PC-3 (cell line): ENCODE data around the gene SH3RF2. TPM values are rescaled to one million over a fixed set of nuclear protein-coding genes. Genes with fewer than 3 reads are reported as not detected.

Experiments used
- ATAC-seq: fragments of 200-7000 bp; cut with Tn5 transposase; 2 replicates; pipeline ENCODE4 v1.9.1; 2020; ENCODE audit warnings: mild to moderate bottlenecking, moderate library complexity
- BruUV-seq: library from RNA; stranded (reverse); fragments of 400-500 nt; replicated peaks from 2 replicates; lab custom pipeline; 2021; lab: Mats Ljungman, UMichigan
- CTCF ChIA-PET: fragments of 300-600 bp; sonication (Branson Sonifier 250); formaldehyde crosslinking; loops from one replicate; lab custom pipeline; 2022; ENCODE audit warnings: antibody characterized with exemption; lab: Charles Lee
- POLR2A ChIA-PET: fragments of 300-600 bp; sonication (Branson Sonifier 250); formaldehyde crosslinking; loops from one replicate; lab custom pipeline; 2022; ENCODE audit warnings: antibody characterized with exemption; ENCODE audit not compliant: unreplicated experiment; lab: Charles Lee
- DNase-seq: peaks from one replicate; pipeline ENCODE4 v3.0.0-alpha.2; 2015
- H2AFZ ChIP-seq: fragments of 300-600 bp; sonication (generic); 2 replicates; pipeline ENCODE4 v1.6.0; 2016; ENCODE audit warnings: antibody characterized with exemption, low read length
- H3F3A ChIP-seq: fragments of 300-600 bp; sonication (generic); one replicate; pipeline ENCODE4 v1.6.0; 2017; ENCODE audit warnings: antibody characterized with exemption, low read length, control low read depth, mild to moderate bottlenecking; ENCODE audit not compliant: unreplicated experiment
- H3K27ac ChIP-seq: fragments of 300-600 bp; sonication (generic); 2 replicates; pipeline ENCODE4 v1.5.1; 2016; ENCODE audit warnings: mild to moderate bottlenecking, low read length
- H3K27me3 ChIP-seq: fragments of 300-600 bp; sonication (generic); 2 replicates; pipeline ENCODE4 v1.6.1; 2016; ENCODE audit warnings: low read length, mixed read lengths
- H3K36me3 ChIP-seq: fragments of 300-600 bp; sonication (generic); 2 replicates; pipeline ENCODE4 v1.6.1; 2016; ENCODE audit warnings: low read depth, mixed run types, low read length, mixed read lengths
- H3K4me1 ChIP-seq: fragments of 300-600 bp; sonication (generic); 2 replicates; pipeline ENCODE4 v1.5.1; 2016; ENCODE audit warnings: low read length; ENCODE audit not compliant: insufficient read depth
- H3K4me2 ChIP-seq: fragments of 300-600 bp; sonication (generic); 2 replicates; pipeline ENCODE4 v1.6.0; 2016; ENCODE audit warnings: low read length
- H3K4me3 ChIP-seq: fragments of 300-600 bp; sonication (generic); 2 replicates; pipeline ENCODE4 v1.5.1; 2016; ENCODE audit warnings: mild to moderate bottlenecking, low read length, mixed read lengths
- H3K79me2 ChIP-seq: fragments of 300-600 bp; sonication (generic); 2 replicates; pipeline ENCODE4 v1.6.1; 2017; ENCODE audit warnings: low read length, mixed read lengths
- H3K9ac ChIP-seq: fragments of 300-600 bp; sonication (generic); 2 replicates; pipeline ENCODE4 v1.6.0; 2016; ENCODE audit warnings: mild to moderate bottlenecking, low read length
- H3K9me2 ChIP-seq: fragments of 300-600 bp; sonication (generic); replicated peaks from 2 replicates; pipeline ENCODE4 v1.6.1; 2016; ENCODE audit warnings: mixed run types, low read length, mixed read lengths
- H3K9me3 ChIP-seq: fragments of 300-600 bp; sonication (generic); 2 replicates; pipeline ENCODE4 v1.6.1; 2016; ENCODE audit warnings: low read length, mixed read lengths
- H4K20me1 ChIP-seq: fragments of 300-600 bp; sonication (generic); 2 replicates; pipeline ENCODE4 v1.6.1; 2016; ENCODE audit warnings: low read length, mixed read lengths
- EZH2 ChIP-seq: fragments of 300-600 bp; sonication (generic); IDR thresholded peaks from one replicate; pipeline ENCODE4 v1.6.1; 2017; ENCODE audit warnings: antibody characterized with exemption, mild to moderate bottlenecking, low read length; ENCODE audit not compliant: unreplicated experiment
- EZH2phosphoT487 ChIP-seq: fragments of 300-600 bp; sonication (generic); IDR thresholded peaks from 2 replicates; pipeline ENCODE4 v1.6.1; 2018; ENCODE audit warnings: mild to moderate bottlenecking, antibody characterized with exemption, low read length, borderline replicate concordance
- intact Hi-C: fragments of 100-400 bp; cut with micrococcal nuclease; formaldehyde crosslinking; loops from 2 replicates; pipeline ENCODE4 v1.9.0; 2023
- total RNA-seq: library from RNA; depleted of rRNA; stranded (reverse); fragments of >200 nt; gene quantifications from 2 replicates; pipeline ENCODE4 v1.2.3, GENCODE V29; 2014
- TF ChIP-seq, protein P1 (sequence below): fragments of 300-600 bp; sonication (generic); conservative IDR thresholded peaks from 2 replicates; pipeline ENCODE4 v1.5.1; 2017; ENCODE audit warnings: antibody characterized with exemption, low read depth, mild to moderate bottlenecking, low read length

SH3RF2 gene
- total RNA-seq, 1 experiment from 2014 or later = 5.9 TPM

DNA sequence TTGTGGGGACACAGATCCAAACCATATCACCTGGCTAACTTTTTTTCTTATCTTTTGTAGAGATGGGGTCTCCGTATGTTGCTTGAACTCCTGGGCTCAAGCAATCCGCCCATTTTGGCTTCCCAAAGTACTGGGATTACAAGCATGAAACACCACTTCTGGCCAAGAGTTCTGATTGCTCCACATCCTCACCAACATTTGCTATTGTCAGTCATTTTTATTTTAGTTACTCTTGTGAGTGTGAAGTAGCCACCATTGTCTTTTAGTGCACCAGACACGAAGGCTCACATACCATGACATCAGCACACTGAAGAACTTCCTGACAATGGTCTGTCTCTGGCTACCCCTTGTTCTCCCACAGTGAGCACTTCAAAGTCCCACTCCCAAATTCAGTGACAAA is 151.7 kb downstream of the SH3RF2 start:
- no TSS peak for BruUV-seq
- Histone ChIP-seq H3K27me3 (no peaks in the 10 kb centered on the region), H3F3A (no peaks in the 10 kb centered on the region), H3K9me3 (no peaks in the 10 kb centered on the region), H3K27ac (no peak overlapping the region), H3K9me2 (no peaks in the 10 kb centered on the region), H3K4me3 (no peak overlapping the region), H3K36me3 (no peaks in the 10 kb centered on the region), H3K79me2 (no peaks in the 10 kb centered on the region), H3K9ac (no peak overlapping the region), H4K20me1 (no peaks in the 10 kb centered on the region), H3K4me2 (no peak overlapping the region), H2AFZ (no peak overlapping the region), H3K4me1 (no peaks in the 10 kb centered on the region)
- ATAC-seq (no peak), DNase-seq (no peak)
- CTCF ChIA-PET = no interaction called here
- POLR2A ChIA-PET = no interaction called here
- intact Hi-C loops = no loop called here
- TF ChIP-seq EZH2phosphoT487 (no peak), EZH2 (no peak)
- TF ChIP-seq, protein P1, sequence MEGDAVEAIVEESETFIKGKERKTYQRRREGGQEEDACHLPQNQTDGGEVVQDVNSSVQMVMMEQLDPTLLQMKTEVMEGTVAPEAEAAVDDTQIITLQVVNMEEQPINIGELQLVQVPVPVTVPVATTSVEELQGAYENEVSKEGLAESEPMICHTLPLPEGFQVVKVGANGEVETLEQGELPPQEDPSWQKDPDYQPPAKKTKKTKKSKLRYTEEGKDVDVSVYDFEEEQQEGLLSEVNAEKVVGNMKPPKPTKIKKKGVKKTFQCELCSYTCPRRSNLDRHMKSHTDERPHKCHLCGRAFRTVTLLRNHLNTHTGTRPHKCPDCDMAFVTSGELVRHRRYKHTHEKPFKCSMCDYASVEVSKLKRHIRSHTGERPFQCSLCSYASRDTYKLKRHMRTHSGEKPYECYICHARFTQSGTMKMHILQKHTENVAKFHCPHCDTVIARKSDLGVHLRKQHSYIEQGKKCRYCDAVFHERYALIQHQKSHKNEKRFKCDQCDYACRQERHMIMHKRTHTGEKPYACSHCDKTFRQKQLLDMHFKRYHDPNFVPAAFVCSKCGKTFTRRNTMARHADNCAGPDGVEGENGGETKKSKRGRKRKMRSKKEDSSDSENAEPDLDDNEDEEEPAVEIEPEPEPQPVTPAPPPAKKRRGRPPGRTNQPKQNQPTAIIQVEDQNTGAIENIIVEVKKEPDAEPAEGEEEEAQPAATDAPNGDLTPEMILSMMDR = no peak

DNA sequence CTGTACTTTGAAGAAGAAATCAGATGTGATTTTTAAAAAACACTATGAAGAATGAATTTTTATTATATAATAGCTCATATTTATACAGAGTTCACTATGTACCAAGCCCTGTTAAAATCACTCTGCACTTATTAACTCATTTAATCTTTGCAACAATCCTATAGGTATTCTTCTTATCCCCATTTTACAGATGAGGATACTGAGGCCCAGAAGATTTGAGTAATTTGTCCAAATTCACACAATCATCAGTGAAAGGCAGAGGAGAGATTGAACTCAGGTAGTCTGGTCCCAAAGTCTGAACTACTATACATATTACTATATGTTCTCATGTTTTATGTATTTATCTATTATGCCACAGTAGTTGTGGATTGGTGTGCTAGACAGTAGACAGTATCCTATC is 152.9 kb downstream of the SH3RF2 start:
- ChIA-PET POLR2A (no interaction called here), CTCF (no interaction called here)
- H3K4me1 ChIP-seq = no peaks in the 10 kb centered on the region
- ATAC-seq = no peak
- H3K9me2 ChIP-seq = no peaks in the 10 kb centered on the region
- no peaks in the 10 kb centered on the region for H3K27me3 ChIP-seq
- no TSS peak for BruUV-seq
- no peaks in the 10 kb centered on the region for H3F3A ChIP-seq
- H3K4me2 ChIP-seq = no peak overlapping the region
- no peak overlapping the region for H3K4me3 ChIP-seq
- H3K36me3 ChIP-seq = no peaks in the 10 kb centered on the region
- H2AFZ ChIP-seq = no peak overlapping the region
- DNase-seq = no peak
- no peak overlapping the region for H3K27ac ChIP-seq
- H3K79me2 ChIP-seq = no peaks in the 10 kb centered on the region
- intact Hi-C loops = no loop called here
- TF ChIP-seq, protein P1 = no peak
- TF ChIP-seq EZH2 = no peak
- no peak for TF ChIP-seq EZH2phosphoT487
- H3K9me3 ChIP-seq = no peaks in the 10 kb centered on the region
- H3K9ac ChIP-seq = no peak overlapping the region
- no peaks in the 10 kb centered on the region for H4K20me1 ChIP-seq

DNA sequence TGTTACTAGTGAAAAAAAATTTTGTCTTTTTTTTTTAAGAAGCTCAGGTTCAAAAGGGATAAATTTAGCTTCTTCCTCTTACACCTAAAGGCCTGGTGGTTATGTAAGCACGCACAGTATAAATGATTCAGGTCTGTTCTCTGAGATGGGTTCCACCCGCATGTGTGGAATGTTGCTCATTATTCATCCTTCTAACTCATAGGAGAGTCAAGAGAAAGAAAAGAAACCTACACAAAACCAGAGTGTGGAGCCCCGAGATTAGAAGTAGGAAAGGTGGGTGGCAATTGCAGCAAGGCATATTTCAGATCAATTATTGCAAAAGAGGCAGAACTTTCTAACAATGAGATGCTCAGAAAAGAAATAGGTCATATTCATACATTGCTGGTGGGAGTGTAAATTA is 155.5 kb downstream of the SH3RF2 start:
- CTCF ChIA-PET = no interaction called here
- H3K79me2 ChIP-seq = no peaks in the 10 kb centered on the region

More for the DNA sequence above, 155.5 kb downstream of the SH3RF2 start:
- no peaks in the 10 kb centered on the region for H3K4me1 ChIP-seq
- POLR2A ChIA-PET = no interaction called here
- no peak overlapping the region for H3K9ac ChIP-seq
- no peaks in the 10 kb centered on the region for H3F3A ChIP-seq
- no peaks in the 10 kb centered on the region for H4K20me1 ChIP-seq
- H3K9me3 ChIP-seq = no peaks in the 10 kb centered on the region
- no peak for ATAC-seq
- no peak for TF ChIP-seq EZH2
- TF ChIP-seq EZH2phosphoT487 = no peak
- TF ChIP-seq, protein P1 = no peak
- intact Hi-C loops = no loop called here
- no peaks in the 10 kb centered on the region for H3K36me3 ChIP-seq
- H3K27me3 ChIP-seq = no peaks in the 10 kb centered on the region
- no peak overlapping the region for H3K4me3 ChIP-seq
- H3K9me2 ChIP-seq = no peaks in the 10 kb centered on the region
- no peak overlapping the region for H2AFZ ChIP-seq
- no peak overlapping the region for H3K27ac ChIP-seq
- no peak for DNase-seq
- BruUV-seq = no TSS peak
- no peak overlapping the region for H3K4me2 ChIP-seq
